Astrocyte (in vitro differentiated cells and primary cell): Measurements from ENCODE around the gene OR52B6. TPM values are rescaled to one million over a fixed set of nuclear protein-coding genes. Genes with fewer than 3 reads are reported as not detected.

Source experiments
- DNase-seq: peaks from one replicate; pipeline ENCODE4 v3.0.0-alpha.2; 2010; ENCODE audit warnings: low read depth
- FAIRE-seq: peaks from 2 replicates; lab custom pipeline; 2011; peaks lifted over from hg19 to GRCh38; lab: Jason Lieb, UNC
- H2AFZ ChIP-seq: 2 replicates; pipeline ENCODE4 v1.6.0; 2012; ENCODE audit warnings: low read depth, low read length, inconsistent platforms
- H3K27ac ChIP-seq: 2 replicates; pipeline ENCODE4 v1.5.1; 2011; ENCODE audit warnings: low read depth, low read length, inconsistent platforms
- H3K27me3 ChIP-seq: 2 replicates; pipeline ENCODE4 v1.6.0; 2011; ENCODE audit warnings: low read length, inconsistent platforms; ENCODE audit not compliant: insufficient read depth
- H3K36me3 ChIP-seq: 2 replicates; pipeline ENCODE4 v1.5.1; 2011; ENCODE audit warnings: low read length, inconsistent platforms; ENCODE audit not compliant: insufficient read depth
- H3K4me1 ChIP-seq: 2 replicates; pipeline ENCODE4 v1.5.1; 2011; ENCODE audit warnings: low read length, inconsistent platforms; ENCODE audit not compliant: insufficient read depth
- H3K4me2 ChIP-seq: 2 replicates; pipeline ENCODE4 v1.6.0; 2012; ENCODE audit warnings: low read length, inconsistent platforms
- H3K4me3 ChIP-seq: 2 replicates; pipeline ENCODE4 v1.5.1; 2011; ENCODE audit warnings: low read depth, mild to moderate bottlenecking, low read length, inconsistent platforms; ENCODE audit not compliant: insufficient read depth
- H3K79me2 ChIP-seq: 2 replicates; pipeline ENCODE4 v1.6.0; 2012; ENCODE audit warnings: mild to moderate bottlenecking, low read length, inconsistent platforms; ENCODE audit not compliant: insufficient read depth
- H3K9ac ChIP-seq: 2 replicates; pipeline ENCODE4 v1.6.0; 2012; ENCODE audit warnings: mild to moderate bottlenecking, low read length, inconsistent platforms
- H3K9me3 ChIP-seq: 2 replicates; pipeline ENCODE4 v1.5.1; 2012; ENCODE audit warnings: low read depth, mild to moderate bottlenecking, low read length, inconsistent platforms; ENCODE audit not compliant: insufficient read depth
- H4K20me1 ChIP-seq: 2 replicates; pipeline ENCODE4 v1.6.0; 2012; ENCODE audit warnings: low read length, inconsistent platforms; ENCODE audit not compliant: insufficient read depth
- H3K27ac Mint-ChIP-seq: one replicate; pipeline ENCODE4 v1.8.0; 2021; ENCODE audit warnings: mild to moderate bottlenecking, mixed read lengths; ENCODE audit not compliant: unreplicated experiment
- H3K27me3 Mint-ChIP-seq: one replicate; pipeline ENCODE4 v1.8.0; 2021; ENCODE audit warnings: low read depth, mixed read lengths; ENCODE audit not compliant: unreplicated experiment
- H3K36me3 Mint-ChIP-seq: one replicate; pipeline ENCODE4 v1.8.0; 2021; ENCODE audit warnings: low read depth, mixed read lengths; ENCODE audit not compliant: unreplicated experiment
- H3K4me1 Mint-ChIP-seq: one replicate; pipeline ENCODE4 v1.8.0; 2021; ENCODE audit warnings: low read depth, mixed read lengths; ENCODE audit not compliant: unreplicated experiment
- H3K4me3 Mint-ChIP-seq: one replicate; pipeline ENCODE4 v1.8.0; 2021; ENCODE audit warnings: mild to moderate bottlenecking, moderate library complexity, mixed read lengths; ENCODE audit not compliant: unreplicated experiment
- H3K9me3 Mint-ChIP-seq: one replicate; pipeline ENCODE4 v1.8.0; 2021; ENCODE audit warnings: mild to moderate bottlenecking, mixed read lengths; ENCODE audit not compliant: unreplicated experiment
- CTCF ChIP-seq: IDR thresholded peaks from 2 replicates; pipeline ENCODE4 v1.5.1; 2011; ENCODE audit warnings: low read depth, mild to moderate bottlenecking, inconsistent platforms, low read length, moderate library complexity; ENCODE audit not compliant: insufficient read depth
- EZH2 ChIP-seq: IDR thresholded peaks from 2 replicates; pipeline ENCODE4 v1.6.1; 2012; ENCODE audit warnings: mild to moderate bottlenecking, low read length, inconsistent platforms; ENCODE audit not compliant: insufficient read depth
- total RNA-seq: library from RNA; stranded (reverse); gene quantifications from 2 replicates; pipeline ENCODE4 v1.2.1, GENCODE V29; 2021

The OR52B6 gene
- total RNA-seq, 1 donor from 2014 or later = not detected

GRCh38 chr11:5603326-5603725, 22.6 kb downstream of the OR52B6 start:
- DNase-seq (no peak), FAIRE-seq (no peak)
- Histone ChIP-seq H2AFZ (no peak overlapping the region), H3K27me3 (no peaks in the 10 kb centered on the region), H3K79me2 (peaks cover 15% of the 10 kb centered on the region), H3K4me3 (no peak overlapping the region), H3K4me1 (peaks cover 31% of the 10 kb centered on the region), H3K4me2 (peak overlapping the region; percentile 35), H4K20me1 (no peaks in the 10 kb centered on the region), H3K36me3 (peaks cover 4% of the 10 kb centered on the region), H3K27ac (peak overlapping the region; percentile 40), H3K9me3 (no peaks in the 10 kb centered on the region), H3K9ac (peak overlapping the region; percentile 57)
- Mint-ChIP-seq H3K9me3 (no peaks in the 10 kb centered on the region), H3K27me3 (no peaks in the 10 kb centered on the region), H3K36me3 (peaks cover 8% of the 10 kb centered on the region), H3K4me1 (peaks cover 38% of the 10 kb centered on the region), H3K4me3 (peak overlapping the region; percentile 50), H3K27ac (peak overlapping the region; percentile 16)
- TF ChIP-seq CTCF (no peak), EZH2 (no peak)

- no peaks in the 10 kb centered on the region for H4K20me1 ChIP-seq
- Mint-ChIP-seq H3K9me3 (no peaks in the 10 kb centered on the region), H3K27ac (no peak overlapping the region), H3K36me3 (peaks cover 11% of the 10 kb centered on the region), H3K27me3 (no peaks in the 10 kb centered on the region), H3K4me3 (no peak overlapping the region), H3K4me1 (peaks cover 30% of the 10 kb centered on the region)
- FAIRE-seq = no peak
- H3K4me2 ChIP-seq = no peak overlapping the region
- H3K4me3 ChIP-seq = no peak overlapping the region
- no peak for TF ChIP-seq CTCF
- TF ChIP-seq EZH2 = no peak
- peaks cover 31% of the 10 kb centered on the region for H3K4me1 ChIP-seq
- H3K9me3 ChIP-seq = no peaks in the 10 kb centered on the region
- H3K27me3 ChIP-seq = no peaks in the 10 kb centered on the region
- peaks cover 4% of the 10 kb centered on the region for H3K79me2 ChIP-seq
- no peak for DNase-seq
- peak overlapping the region; percentile 71 for H3K9ac ChIP-seq
- H3K36me3 ChIP-seq = peaks cover 4% of the 10 kb centered on the region
- H2AFZ ChIP-seq = no peak overlapping the region
- no peak overlapping the region for H3K27ac ChIP-seq
Observed at GRCh38 chr11:5604896-5605295, 24.2 kb downstream of the OR52B6 start.

- no peaks in the 10 kb centered on the region for H3K27me3 Mint-ChIP-seq
- H3K27ac Mint-ChIP-seq = peak overlapping the region; percentile 58
- Histone ChIP-seq H3K4me3 (no peak overlapping the region), H3K27ac (peak overlapping the region; percentile 81), H3K4me2 (peak overlapping the region; percentile 53), H3K4me1 (peaks cover 27% of the 10 kb centered on the region), H2AFZ (no peak overlapping the region), H3K27me3 (no peaks in the 10 kb centered on the region), H3K79me2 (peaks cover 4% of the 10 kb centered on the region), H4K20me1 (no peaks in the 10 kb centered on the region), H3K36me3 (peaks cover 4% of the 10 kb centered on the region), H3K9ac (peak overlapping the region; percentile 71), H3K9me3 (no peaks in the 10 kb centered on the region)
- H3K36me3 Mint-ChIP-seq = peaks cover 18% of the 10 kb centered on the region
- no peaks in the 10 kb centered on the region for H3K9me3 Mint-ChIP-seq
- DNase-seq (peak; percentile 90), FAIRE-seq (peak; percentile 59)
- H3K4me1 Mint-ChIP-seq = peaks cover 28% of the 10 kb centered on the region
- no peak overlapping the region for H3K4me3 Mint-ChIP-seq
- TF ChIP-seq CTCF (no peak), EZH2 (no peak)
Observed at GRCh38 chr11:5605849-5606248, 25.2 kb downstream of the OR52B6 start.
